Left hindlimb (tissue), 1 donor: ENCODE data around the gene ADD3.

Experiments
- DNase-seq: peaks from one replicate; pipeline ENCODE4 v3.0.0-alpha.2; 2018

ADD3 gene

DNA sequence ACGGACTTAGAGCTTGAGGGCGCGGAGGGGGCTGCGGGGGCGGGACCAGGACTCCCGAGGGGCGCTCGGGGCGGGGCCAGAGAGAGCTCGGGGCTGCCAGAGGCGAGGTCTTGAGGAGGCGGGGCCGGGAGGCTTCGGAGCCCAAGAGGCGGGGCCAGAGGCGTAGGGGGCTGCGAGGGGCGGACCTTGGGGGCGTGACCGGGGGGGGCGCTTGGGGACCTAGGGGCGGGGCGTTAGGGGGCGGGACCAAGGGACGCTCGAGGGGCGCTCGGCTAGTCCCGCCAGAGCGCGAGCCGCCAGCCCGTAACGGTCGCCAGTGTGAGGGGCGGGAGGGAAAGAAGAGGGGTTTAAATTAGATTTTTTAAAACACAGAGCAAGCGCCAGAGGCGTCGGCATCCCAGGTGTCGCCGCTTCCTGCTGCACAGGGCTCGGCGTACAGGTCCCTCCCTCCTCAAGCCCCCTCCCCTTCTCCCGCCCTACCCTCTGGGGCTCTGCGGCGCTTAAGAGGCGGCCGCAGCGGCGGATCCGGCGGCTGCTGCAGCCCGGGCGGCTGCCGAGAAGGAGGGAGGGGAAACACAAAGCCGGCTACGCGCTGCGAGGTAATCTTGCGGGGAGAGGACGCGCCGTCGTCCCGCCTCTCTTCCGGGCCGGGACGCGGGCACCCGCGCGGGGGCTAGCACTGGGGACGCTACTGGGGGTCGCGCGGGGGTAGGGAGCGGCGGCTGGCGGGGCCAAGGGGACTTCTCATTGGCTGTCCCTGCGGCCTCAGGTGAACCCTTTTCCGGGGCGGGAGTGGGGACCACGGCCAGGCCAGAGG lies at the start of gene ADD3:
TSS of gene ADD3 (plus strand) at position 284 of the 817 bp plus-strand sequence. CDS start 92,670 bp downstream, outside the sequence.
- DNase-seq: peak; percentile 99

DNA sequence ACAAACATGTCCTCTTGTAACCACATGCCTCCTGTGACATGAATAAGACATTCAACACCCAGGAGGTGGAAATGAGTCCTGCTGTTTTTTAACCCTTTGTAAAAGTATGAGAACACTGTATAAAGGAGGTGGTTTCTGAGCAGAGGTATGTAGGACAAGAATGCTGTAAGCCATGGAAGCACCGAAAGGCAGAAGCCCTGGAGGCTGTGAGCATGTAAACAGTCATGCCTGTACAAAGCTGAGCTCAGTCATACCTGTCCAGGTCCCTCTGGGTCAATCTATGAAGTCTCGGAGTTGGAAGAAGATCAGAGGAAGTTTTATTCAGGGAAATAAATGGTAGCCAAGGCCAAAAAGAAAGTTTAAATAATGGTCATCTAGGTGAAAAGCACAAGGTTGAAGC lies 49.7 kb upstream of the ADD3 start:
- DNase-seq: no peak

GRCh38 chr10:109959259-109960145 lies 48.3 kb upstream of the ADD3 start:
- DNase-seq: no peak

DNA sequence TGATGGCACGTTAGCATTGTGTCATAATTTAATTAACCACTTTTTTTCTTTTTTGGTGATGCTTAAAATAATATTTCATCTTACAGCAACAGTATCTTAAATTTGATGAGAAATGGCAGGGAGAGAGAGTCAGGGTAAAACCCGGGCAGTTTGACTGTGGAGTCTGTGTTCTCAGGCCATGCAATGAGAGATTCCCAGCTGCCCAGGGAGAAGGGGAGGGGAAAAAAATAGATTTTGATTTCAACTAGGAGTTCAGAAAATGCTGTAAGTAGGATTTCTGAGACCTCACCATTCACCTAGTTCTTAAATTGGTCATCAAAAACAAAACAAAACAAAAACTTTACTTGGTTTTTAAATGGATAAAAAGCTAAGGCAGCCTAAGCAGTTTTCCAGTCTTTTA lies 47.1 kb upstream of the ADD3 start:
- no peak for DNase-seq

GRCh38 chr10:109961174-109962001 lies 46.4 kb upstream of the ADD3 start:
- DNase-seq: peak; percentile 42

DNA sequence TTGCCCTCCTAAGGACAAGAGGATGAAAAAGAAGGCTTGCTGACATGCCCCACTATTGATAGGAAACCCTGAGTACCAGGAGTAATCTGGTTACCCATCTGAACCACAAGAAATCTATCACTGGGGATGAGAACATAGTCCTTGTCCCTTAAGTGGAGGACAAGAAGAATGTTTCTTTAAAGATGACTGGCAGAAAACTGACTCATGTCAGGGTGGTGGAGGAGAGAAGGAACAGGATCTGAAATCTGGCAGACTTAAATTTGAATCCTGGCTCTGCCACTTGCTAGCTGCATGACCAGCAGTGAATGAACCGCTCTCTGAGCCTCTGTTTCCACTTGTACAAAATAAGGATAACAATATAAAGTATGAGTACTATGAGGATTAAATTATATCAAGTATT lies 45.5 kb upstream of the ADD3 start:
- DNase-seq: no peak

DNA sequence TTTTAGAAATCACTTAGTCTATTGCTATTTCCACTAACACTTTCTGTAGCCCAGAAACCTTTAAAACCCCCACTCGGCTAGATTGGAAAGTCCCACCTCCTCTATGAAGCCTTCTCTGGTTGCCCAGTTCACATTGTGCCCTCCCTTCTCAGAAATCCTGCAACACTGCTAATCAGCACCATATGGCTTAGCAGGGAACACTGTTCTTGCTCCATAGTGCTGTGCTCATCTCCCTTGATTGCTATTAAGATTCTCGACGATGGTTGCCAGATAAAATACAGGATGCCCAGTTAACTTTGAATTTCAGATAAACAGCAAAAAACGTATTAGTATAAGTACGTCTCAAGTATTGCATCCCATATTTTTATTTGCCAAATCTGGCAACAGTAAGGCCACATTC lies 44.3 kb upstream of the ADD3 start:
- DNase-seq: no peak

GRCh38 chr10:109964318-109964717 lies 43.5 kb upstream of the ADD3 start:
- no peak for DNase-seq

GRCh38 chr10:109966961-109967738 lies 40.6 kb upstream of the ADD3 start:
- peak; percentile 56 for DNase-seq

- no peak for DNase-seq
Measured at GRCh38 chr10:109967739-109968088, 40.1 kb upstream of the ADD3 start.

DNA sequence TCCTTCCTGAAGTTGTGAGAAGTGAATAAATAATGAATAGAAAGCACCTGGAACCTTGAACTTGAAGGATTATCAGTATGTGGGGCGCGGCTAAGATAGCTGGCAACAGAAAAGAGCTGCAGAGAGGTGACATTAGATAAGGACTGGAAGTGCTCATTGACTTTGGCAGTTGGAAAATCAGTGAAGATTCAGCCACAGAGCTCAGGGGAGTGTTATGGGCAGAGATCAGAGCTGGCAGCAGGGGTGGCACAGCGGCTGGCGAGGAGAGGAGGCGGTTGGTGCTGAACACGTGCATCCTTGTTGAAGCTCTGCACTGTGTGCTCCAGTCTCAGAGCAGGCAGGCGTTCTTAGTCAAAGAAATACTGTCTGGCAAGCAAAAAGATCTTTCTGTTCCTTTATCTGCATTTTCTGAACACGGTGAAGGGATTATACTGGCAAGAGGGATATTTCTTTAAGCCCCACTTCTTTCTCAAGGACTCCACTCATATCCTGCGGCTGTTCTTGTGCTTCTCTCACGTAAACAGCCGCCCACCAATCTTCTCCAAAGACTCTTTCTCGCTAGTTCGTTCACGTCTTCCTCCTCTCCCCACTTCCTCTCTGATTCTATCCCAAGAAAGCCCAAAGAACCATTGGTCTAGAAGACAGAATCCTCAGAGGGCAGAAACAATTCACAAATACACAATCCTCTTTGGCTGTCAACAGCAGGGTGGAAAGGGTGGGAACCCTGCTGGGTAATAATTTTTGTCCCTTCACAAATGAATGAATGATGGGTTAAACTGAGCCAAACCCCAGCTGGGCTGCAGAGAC lies 38.6 kb upstream of the ADD3 start:
- no peak for DNase-seq

DNA sequence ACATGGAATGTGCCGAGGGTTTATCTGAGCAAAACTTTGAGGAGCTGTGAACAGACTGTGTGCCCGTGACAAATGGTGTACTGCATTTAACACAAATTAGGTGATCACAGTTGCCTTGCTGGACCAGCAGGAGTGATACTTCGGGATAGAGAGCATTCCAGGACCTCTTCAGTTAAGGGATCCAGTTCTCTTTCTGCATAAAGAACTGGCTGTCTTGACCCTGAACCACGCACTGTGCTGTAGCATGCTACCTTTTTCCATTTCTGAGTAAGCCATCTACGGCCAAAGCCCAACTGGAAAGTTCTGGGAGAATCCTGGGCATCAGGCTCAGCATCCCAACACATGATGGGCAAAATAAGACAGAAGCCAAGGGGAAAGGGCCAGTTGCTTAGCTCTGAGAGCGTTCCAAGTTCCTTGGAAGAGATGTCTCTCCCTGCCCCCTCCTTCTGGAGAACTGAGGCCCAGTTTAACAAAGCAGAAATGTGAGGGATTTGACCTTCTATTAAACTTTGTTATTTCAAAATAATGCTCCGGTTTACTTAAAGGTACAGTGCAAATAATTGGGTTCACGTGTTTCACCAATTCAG lies 37.9 kb upstream of the ADD3 start:
- DNase-seq: no peak

DNA sequence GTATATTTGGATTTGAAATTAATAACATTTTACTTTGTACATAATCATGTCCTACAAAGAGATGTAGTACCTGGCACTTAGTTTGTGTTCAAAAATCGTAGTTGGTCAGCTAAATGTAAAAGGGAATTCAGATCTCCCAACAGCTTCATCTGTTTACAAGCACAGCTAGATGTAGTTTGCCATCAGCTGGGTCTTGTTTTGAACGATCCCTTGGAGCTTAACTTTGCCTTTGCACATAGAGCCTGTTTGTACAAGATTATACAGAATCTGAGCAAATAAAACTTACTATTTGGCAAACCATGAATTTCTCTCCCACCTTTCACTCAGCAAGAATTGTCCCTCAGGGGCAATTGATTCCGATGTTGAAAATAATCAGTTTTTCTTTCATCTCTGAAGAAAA lies 36.1 kb upstream of the ADD3 start:
- no peak for DNase-seq

DNA sequence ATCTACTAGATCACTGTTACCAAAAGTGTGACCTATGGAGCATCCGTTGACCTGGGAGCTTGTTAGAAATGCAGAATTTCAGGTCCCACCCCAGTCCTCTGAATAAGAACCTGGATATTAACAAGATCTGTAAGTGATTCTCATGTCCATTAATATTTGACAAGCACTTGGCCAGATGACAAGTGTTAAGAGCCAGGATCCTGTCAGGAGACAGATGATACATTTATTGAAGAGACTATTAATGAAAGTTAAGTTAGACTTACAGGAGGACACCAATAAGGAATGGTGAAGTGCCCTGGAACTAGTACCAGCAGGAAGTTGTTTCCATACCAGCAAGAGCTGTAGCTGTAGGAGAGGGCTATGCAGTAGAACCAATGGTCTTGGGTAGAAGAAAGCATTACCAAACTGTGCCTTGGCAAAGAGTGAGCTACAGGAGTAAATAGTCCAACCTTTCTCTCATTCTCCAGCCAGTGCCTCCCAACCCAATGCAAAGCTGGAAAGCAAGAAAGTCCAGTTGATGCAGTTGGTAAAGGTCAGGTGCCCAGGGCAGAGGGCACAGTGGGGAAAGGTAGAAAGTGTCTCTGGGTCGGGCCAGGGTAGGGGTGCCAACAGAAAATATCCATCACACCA lies 35.3 kb upstream of the ADD3 start:
- DNase-seq: no peak

GRCh38 chr10:109973326-109973829 lies 34.4 kb upstream of the ADD3 start:
- DNase-seq: no peak

- no peak for DNase-seq
Measured at GRCh38 chr10:109974504-109975191, 33.1 kb upstream of the ADD3 start.

DNA sequence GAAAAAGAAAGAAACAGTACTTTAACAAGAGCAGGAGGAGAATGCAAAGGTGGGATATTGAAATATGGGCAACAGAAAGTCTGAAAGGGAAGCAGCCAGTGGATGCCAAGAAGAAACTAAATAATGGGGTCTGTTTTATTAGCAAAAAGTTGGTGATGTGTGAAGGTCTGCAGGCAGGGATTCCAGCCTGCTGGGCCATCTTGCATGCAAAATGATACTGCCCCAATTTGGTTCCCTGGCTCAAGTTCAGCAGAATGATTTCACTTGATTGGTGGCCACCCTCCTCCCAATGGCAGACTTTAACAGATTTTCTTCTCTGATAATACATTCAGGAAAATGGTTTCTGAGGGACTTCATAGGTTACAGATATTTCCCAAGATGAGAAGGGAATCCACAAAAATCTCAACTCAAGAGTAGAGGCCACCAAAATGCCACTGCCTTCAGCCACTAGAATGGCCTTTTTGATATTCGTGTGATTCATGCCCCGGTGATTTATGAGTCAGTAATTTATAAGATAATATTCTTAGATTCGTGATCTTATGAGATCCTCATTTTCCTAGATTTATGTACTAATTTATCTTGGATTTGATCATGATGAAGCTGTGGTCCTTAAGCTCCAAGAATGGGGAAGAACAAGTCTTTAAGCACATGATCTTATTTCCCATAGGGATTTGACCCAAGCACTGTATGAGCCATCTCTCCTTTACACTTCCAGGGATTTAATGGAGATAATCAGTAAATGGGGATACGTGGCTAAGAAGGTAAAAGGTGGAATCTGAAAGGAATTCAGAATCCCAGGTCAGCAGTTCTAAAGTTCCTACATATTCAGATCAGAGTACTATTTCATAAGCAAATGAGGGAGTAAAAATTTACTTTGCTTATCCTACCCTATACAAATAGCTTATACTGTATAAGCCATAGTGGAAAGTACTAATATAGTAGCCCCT lies 32.3 kb upstream of the ADD3 start:
- no peak for DNase-seq

GRCh38 chr10:109976681-109977080 lies 31.1 kb upstream of the ADD3 start:
- DNase-seq: no peak
